NOMO-1 treated with dmso at 0.1 percent for 144 hours (cell line): ENCODE results near the gene YBX2.
A peak's percentile ranks its signal among the peaks of the same experiment; 100 is the strongest.

Source experiments
- DNase-seq: peaks from one replicate; lab custom pipeline; 2025; ENCODE audit not compliant: unreplicated experiment; lab: John Stamatoyannopoulos, UW

YBX2 gene

DNA sequence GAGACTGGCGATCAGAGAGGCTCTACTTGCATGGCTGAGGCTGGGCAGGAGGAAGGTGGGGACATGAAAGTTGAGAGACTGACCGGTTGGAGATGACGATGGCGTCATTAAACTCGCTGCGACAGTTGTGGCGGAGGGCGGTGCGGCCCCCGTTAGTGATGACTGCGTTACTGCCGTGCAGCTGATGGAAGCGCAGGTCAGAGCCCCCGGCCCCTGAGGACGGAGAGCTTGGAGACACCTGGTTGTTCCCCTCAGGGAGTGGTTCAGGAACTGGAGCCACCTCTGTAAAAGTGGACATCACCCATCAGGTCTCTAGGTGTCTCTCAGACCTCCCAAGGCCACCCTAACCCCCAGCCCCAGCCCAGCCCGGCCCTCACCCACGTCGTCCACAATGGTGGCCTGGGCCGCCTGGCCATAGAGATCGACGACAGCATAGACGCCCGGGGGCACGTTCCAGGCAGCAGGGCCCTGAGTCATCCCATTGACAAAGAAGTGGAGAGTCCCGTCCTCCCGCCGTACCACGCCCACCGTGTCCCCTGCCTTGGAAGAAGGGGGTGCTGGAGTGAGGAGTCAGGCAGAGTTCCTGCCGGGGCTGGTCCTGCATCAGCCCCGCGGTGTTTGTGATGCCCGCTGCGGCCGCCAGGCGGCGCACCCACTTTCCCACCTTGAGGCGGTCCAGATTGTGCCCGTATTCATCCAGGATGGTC is 29.4 kb upstream of the YBX2 start:
- no peak for DNase-seq

- DNase-seq = no peak
These were observed 28.2 kb upstream of the YBX2 start for GRCh38 chr17:7322520-7323194.

DNA sequence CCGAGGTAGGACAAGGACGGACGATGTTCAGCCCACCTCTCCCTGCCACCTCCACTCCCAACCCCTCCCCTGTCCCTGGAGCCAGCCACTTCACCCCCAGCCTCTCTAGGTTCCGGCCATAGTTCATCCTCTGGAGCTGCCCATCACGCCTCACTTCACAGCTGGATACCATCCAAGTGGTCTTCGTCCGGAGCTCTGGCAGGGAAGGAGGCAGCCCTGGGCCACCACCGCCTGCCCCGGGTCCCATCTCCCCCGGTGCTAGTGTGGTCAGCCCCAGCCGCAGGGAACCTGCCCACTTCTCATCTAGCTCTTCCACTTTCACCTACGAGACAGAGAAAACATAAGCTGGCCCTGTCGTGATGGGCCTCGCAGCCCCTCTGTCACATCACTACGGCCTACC is 27.0 kb upstream of the YBX2 start:
- no peak for DNase-seq

GRCh38 chr17:7318121-7318860 is 23.9 kb upstream of the YBX2 start:
- DNase-seq = no peak

DNA sequence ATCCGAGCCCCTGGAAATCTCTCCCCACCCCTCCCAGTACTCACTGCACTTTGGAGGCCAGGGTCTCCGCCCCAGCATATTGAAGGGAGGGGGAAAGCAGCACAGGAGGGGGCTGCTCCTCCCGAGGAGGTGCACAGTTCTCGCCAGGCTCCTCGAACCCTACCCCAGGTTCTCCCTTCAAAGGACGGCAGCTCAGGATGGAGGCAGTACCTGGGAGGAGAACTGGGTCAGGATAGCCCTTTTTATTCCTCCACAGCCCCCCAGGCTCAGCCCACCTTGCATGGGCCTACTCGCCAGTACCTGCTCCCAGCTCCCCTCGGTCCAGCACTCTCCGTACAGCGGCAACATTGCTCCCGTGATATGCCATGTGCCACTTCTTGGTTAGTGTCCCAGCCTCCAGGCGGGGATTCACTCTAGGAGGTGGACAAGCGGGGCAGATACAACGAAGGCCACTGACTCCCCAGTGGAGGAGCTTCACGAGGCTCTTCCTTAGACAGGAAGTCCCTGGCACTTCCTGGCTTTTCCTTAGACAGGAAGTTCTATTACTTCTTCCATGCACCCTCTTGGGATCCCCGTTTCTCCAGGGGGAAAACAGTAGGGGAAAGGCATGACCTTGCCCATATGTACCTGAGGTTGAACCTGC is 22.8 kb upstream of the YBX2 start:
- DNase-seq = no peak

DNA sequence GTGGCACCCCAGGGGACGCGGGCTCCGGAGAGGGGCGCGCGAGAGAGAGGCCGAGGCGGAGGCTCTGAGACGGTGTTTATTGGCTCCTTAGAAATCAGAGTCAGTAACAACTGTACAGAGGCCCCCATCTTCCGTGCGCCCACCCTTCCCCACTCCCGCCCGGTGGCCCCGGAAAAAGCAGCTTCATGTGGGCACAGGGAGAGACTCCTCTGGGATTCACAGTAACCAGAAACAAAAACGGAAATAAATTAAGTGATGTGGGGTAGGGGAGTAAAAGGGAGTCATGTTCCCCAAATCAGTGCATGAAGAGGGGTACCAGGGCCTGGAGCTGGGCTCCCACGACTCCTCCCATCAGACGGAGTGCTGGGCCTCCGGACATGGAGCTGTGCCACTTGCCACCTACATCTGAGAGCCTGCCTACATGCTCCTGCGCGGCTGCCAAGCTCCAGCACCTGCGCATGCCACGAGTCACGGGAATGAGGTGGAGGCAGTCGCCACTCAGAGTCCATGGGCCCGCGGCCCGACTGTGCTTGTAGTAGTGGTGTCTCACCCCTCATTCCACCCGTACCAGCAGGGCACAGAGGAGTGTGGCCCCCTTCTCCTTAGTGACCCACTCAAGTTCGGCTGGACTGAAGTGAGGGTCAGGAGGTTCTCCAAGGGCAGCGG is 21.3 kb upstream of the YBX2 start:
- DNase-seq = no peak

DNA sequence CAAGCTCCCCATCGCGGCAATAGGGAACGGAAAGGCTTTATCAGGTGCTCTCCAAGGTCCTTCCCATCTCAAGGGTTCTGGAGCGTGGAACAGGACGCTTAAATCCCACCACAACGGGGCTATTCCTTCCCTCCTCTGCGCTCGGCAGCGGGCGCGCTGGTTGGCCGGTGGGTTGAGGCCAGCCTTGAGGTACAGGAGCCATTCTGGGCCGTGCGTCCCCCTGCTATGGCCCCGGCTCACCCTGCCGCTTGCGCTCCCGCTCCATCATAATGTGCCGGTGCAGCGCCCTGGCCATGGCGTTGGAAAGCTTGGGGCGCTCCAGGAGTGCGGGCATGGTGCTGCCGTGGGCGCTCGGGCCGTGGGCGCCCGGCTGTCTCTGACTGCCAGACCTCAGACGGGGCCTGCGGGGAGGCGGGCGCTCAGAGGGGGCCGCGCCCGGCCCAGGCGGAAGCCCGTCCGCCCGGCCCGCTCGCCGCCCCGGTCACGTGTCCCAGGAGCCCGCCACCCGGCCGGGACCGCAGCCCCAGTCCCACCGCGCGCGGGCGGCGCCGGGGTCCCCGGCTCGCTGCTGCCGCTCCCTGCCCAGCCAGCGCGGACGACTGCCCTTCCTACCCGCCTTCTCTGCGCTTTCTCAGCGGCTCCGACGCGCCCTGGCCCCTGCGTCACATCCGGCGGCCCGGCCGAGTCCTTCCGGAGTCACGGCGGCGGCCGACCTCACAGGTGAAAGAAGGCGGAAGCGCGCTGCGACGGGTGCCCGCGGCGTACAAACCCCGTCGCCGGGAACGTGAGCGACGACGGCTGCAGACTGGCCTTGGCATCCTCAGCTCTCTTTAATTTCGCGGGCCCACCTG is 20.5 kb upstream of the YBX2 start, which contains the start of gene GPS2:
GPS2 (minus strand) TSS at position 642 of the 851 bp plus-strand sequence; CDS start at position 334, 308 bp downstream.
- peak; percentile 80 for DNase-seq

- no peak for DNase-seq
These were observed 19.7 kb upstream of the YBX2 start for GRCh38 chr17:7313890-7314718.

DNA sequence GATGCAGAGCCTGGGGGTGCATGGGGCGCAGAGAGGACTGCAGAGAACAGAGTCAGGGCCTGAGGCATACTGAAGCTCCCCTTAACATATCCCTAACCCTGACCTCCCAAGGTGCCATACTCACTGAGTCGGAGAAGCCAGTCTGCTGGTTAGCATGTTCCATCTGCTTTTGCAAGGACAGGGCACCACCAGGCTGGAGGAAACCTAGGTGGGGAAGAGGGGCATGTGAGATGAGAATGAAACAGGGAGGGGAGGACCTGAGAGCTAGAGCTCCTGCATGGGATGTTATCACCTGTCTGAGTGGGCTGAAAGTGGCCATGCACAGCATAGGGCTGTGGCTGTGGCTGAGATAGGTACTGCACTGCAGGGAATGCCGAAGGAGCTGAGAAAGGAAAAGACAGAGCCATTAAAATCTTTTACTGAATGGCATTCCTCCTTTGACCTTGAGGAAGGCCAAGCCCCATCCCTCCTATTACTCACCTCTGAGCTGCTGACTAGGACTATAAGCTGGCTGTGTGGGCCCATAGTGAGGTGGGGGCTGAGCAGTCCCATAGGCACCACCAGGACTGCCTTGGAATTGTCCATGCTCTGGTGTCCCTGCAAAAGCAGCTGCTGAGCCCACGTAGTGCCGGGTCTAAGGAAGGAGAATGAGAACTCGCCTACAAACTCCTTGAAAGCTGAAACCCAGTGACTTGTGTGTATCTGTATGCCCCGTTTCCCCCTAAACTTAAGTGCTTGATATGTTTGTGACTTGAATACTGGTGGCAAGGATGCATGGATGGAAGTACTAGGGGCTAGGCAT is 18.9 kb upstream of the YBX2 start:
- no peak for DNase-seq

- DNase-seq = no peak
These were observed 18.1 kb upstream of the YBX2 start for GRCh38 chr17:7312432-7313087.

DNA sequence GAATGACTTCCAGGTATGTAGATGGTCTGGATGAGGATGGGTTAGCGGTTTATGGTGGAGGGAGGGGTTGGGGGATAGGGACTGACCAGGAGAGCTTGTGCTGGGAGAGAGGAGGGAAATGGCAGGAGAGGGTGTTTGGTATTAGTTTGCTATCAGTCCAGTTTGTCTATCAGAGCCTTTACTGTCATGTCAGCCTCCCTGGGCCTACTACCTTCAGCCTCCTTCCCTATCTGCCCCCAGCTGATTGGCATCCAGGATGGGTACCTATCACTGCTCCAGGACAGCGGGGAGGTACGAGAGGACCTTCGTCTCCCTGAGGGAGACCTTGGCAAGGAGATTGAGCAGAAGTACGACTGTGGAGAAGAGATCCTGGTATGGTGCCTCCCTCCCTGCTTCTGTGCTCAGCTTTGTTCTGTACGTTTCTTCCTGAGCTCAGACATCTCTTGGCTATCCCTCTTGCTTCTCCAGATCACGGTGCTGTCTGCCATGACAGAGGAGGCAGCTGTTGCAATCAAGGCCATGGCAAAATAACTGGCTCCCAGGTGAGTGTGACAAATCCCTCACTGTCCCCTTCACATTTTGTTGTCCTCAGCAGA is 16.8 kb upstream of the YBX2 start:
- DNase-seq = no peak

DNA sequence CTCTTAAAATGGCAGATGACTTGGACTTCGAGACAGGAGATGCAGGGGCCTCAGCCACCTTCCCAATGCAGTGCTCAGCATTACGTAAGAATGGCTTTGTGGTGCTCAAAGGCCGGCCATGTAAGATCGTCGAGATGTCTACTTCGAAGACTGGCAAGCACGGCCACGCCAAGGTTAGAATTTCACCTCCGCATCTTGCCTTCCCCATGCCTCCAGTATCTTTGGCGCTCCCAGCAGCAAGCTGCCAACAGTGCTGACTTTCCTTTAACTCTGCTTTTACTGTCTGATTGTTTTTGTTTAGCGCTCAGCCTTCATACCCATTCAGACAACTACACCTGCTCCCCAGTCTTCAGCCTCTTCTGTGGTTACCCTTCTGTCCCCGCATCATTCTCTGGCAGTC is 15.2 kb upstream of the YBX2 start:
- no peak for DNase-seq

- peak; percentile 77 for DNase-seq
These were observed 14.4 kb upstream of the YBX2 start for GRCh38 chr17:7308625-7309433.

GRCh38 chr17:7307686-7308624 is 13.5 kb upstream of the YBX2 start:
- DNase-seq = peak; percentile 35

GRCh38 chr17:7306911-7307685 is 12.7 kb upstream of the YBX2 start, which contains the start of gene EIF5A:
TSS of gene EIF5A (plus strand) at chr17:7307628. CDS start at chr17:7309636, 2,008 bp downstream.
- DNase-seq = peak; percentile 99
